Lower leg skin (tissue), 3 donors: ENCODE results near the gene SYS1.

Experiments
- POLR2A ChIP-seq, 2 donors: fragments of 450-650 bp; IDR thresholded peaks; one replicate each; pipeline ENCODE4 v1.6.1; 2016 to 2017; ENCODE audit warnings: antibody characterized with exemption in 2 of 2, mild to moderate bottlenecking in 1 of 2, moderate library complexity in 1 of 2
- TF ChIP-seq, protein P1 (sequence below), 3 donors: fragments of 450-650 bp; IDR thresholded peaks; one replicate each; pipeline ENCODE4 v1.5.1; 2016; ENCODE audit warnings: antibody characterized with exemption in 3 of 3, mild to moderate bottlenecking in 3 of 3, moderate library complexity in 2 of 3

DNA sequence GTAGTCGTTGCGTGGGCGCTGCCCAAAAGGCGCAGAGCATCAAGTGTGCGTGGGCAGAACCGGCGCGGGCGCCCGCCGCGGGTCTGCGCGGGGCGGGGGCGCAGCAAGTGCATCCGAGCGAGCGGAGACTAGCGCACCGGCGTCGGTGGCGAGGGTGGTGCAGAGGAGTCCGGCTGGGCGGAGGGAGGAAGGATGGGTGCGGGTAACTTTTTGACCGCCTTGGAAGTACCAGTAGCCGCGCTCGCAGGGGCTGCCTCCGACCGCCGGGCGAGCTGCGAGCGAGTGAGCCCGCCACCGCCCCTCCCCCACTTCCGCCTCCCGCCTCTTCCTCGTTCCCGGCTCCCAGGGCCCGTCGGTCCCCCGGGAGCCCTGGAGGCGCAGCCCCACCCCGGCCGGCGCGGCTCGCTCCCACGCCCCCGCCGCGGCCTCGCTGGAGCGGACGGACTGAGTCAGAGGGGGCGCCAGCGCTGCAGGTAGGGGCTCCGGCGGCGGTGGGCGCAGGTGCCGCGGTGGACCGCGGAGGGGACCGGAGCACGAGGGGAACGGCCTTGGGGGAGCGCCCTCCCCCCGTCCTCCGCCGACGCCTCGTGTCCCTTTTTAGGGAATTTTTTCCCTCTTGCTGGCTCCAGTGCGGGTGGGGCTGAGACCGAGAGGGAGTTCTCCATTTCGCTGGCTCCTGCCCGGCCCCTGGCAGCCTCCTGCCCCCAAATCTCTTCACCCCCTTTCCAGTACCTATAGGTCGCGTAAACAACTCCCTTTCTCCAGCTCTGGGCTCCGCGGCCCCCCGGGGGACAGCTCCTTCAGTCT lies 43.5 kb downstream of the SYS1 start:
- TF ChIP-seq, protein P1, sequence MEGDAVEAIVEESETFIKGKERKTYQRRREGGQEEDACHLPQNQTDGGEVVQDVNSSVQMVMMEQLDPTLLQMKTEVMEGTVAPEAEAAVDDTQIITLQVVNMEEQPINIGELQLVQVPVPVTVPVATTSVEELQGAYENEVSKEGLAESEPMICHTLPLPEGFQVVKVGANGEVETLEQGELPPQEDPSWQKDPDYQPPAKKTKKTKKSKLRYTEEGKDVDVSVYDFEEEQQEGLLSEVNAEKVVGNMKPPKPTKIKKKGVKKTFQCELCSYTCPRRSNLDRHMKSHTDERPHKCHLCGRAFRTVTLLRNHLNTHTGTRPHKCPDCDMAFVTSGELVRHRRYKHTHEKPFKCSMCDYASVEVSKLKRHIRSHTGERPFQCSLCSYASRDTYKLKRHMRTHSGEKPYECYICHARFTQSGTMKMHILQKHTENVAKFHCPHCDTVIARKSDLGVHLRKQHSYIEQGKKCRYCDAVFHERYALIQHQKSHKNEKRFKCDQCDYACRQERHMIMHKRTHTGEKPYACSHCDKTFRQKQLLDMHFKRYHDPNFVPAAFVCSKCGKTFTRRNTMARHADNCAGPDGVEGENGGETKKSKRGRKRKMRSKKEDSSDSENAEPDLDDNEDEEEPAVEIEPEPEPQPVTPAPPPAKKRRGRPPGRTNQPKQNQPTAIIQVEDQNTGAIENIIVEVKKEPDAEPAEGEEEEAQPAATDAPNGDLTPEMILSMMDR (IDR thresholded peaks at IDR 0.05) = no peak
- no peak for TF ChIP-seq POLR2A (IDR thresholded peaks at IDR 0.05)
